AG10803 (cell line): ENCODE data around the gene UBE2L5.

Experiments used
- DNase-seq: peaks from one replicate; pipeline ENCODE4 v3.0.0; 2010; ENCODE audit warnings: low read depth
- H3K4me3 ChIP-seq: 2 replicates; pipeline ENCODE4 v1.5.1; 2011; ENCODE audit warnings: mild to moderate bottlenecking, low read length, control low read depth
- CTCF ChIP-seq: conservative IDR thresholded peaks from 2 replicates; pipeline ENCODE4 v1.5.1; 2011; ENCODE audit warnings: mild to moderate bottlenecking, low read length, control low read depth, inconsistent platforms

UBE2L5 gene

DNA sequence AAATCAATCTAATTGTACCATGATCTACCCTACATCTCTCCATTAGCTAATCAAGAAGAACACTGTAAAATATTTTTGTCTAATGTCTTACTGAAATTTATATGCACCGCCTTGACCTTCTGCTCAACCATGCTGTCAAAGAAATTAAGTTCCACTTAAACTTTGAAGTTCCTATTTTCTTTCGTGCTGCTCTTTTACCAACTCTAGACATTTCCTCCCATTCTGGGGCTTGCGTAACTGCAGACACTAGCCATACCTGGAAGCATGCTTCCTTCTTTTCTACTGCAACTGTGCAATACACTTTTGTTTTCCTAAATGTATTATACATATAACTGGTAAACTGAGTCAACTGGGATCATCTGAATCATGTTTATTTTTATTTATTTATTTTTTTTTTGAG is 8.5 kb upstream of the UBE2L5 start:
- TF ChIP-seq CTCF, result no peak
- no peak for DNase-seq
- H3K4me3 ChIP-seq, result no peak overlapping the region

DNA sequence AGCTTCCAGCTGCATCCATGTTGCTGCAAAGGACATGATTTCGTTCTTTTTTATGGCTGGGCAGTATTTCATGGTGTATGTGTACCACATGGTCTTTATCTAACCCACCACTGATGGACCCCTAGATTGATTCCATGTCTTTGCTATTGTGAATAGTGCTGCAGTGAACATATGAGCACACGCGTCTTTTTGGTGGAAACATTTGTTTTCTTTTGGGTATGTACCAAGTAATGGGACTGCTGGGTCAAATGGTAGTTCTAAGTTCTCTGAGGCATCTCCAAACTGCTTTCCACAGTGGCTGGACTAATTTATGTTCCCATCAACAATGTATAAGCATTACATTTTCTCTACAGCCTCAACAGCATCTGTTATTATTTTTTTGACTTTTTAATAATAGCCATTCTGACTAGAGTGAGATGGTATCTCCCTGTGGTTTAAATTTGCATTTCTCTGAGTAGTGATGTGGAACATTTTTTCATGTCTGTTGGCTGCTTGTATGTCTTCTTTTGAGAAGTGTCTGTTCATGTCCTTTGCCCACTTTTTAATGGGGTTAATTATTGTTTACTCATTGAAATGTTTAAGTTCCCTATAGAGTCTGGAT is 6.8 kb upstream of the UBE2L5 start:
- TF ChIP-seq CTCF, result no peak
- DNase-seq, result peak; percentile 29
- no peak overlapping the region for H3K4me3 ChIP-seq

- H3K4me3 ChIP-seq, result no peak overlapping the region
Measured at GRCh38 chr13:30416471-30416870, 5.8 kb upstream of the UBE2L5 start.

GRCh38 chr13:30418075-30418716 is 4.1 kb upstream of the UBE2L5 start:
- DNase-seq, result no peak

More at GRCh38 chr13:30416471-30416870, 5.8 kb upstream of the UBE2L5 start:
- TF ChIP-seq CTCF, result no peak
- DNase-seq, result no peak

DNA sequence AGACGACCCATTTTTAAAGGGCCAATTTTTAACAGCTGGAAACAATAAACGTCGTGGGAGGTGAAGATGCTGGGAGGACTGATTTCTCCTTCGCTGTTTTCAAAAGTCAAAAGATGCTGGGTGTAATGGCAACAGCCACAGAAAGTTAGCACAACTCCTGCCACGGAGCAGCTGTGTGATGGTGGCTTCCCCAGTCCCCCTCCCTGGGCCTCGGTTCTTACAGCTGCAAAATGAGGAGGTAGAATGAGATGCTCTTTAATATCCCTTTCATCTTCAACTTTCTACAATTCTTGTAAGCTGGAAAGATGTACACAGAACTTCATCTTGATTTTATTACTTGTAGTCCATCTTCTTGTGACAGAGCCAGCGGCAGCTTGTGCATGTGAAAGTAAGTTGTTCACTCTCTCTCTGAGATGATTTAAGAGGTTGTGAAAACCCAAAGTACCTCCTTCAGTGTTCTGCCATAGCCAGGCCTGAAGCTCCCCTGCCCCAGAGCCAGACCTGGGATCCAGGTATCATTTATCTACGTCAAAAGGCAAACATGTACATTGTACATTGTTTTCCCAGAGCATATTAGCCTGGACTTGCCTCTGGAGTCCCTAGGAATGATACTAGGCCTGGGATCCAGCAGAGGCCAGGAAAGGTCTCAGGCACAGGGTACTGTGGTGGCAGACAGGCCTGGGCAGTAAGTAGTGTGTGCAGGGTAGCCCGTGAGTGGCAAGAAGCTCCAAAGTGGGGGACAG is 3.4 kb upstream of the UBE2L5 start:
- peak; percentile 29 for DNase-seq
- no peak for TF ChIP-seq CTCF
- H3K4me3 ChIP-seq, result no peak overlapping the region

More at GRCh38 chr13:30418075-30418716, 4.1 kb upstream of the UBE2L5 start:
- TF ChIP-seq CTCF, result no peak
- H3K4me3 ChIP-seq, result no peak overlapping the region

DNA sequence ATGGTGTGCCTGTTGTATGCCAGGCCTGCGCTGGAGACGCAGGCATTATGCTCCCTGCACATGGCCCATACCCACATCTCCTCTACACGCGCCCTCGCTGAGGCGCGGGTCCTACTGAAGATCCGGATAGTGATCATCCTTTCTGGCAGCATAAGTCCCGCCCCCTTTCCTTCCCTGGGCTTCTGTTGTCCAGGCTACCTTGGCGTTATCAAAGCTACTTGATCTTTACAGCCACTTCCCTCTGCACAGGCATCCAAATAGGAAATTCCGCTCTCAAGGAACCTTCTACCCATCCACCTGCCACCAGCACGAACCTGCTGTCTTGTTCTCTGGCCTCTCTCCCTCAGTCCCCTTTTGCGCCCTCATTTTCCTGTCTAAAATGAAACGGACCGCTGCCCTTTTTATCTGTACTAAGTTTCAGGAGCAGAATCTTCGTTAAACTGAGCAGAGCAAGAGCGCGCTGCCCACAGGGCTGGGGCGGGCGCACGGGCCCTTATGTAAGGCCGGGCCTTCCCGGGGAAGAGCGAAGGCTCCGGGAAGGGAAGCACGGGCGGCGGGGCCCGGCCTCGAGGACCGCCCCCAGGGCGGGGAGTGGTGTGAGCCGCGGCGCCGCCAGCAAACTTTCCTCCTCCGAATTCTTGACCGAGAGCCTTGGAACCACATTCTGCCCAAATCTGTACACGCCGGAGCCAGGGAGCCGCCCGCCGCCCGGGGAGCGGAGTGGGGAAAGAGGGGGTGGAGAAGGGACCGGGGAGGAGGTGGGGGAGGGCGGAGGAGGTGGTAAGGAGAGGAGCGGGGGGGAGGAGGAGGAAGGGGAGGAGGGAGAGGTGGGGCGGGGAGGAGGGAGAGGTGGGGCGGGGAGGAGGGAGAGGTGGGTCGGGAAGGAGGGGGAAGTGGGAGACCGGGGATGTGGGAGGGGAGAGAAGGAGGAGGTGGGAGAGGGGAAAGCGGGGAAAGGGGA is 920 bp upstream of the UBE2L5 start:
- no peak for TF ChIP-seq CTCF
- peak overlapping the region; percentile 74 for H3K4me3 ChIP-seq
- DNase-seq, result peak; percentile 93
